ENCODE measurements around the gene ASXL1. TPM values are rescaled to one million over a fixed set of nuclear protein-coding genes. Genes with fewer than 3 reads are reported as not detected.

ASXL1 gene
- polyA plus RNA-seq, 1 of the 3 experiments (the other 2 are of a cell fraction) = 36.6 TPM

DNA sequence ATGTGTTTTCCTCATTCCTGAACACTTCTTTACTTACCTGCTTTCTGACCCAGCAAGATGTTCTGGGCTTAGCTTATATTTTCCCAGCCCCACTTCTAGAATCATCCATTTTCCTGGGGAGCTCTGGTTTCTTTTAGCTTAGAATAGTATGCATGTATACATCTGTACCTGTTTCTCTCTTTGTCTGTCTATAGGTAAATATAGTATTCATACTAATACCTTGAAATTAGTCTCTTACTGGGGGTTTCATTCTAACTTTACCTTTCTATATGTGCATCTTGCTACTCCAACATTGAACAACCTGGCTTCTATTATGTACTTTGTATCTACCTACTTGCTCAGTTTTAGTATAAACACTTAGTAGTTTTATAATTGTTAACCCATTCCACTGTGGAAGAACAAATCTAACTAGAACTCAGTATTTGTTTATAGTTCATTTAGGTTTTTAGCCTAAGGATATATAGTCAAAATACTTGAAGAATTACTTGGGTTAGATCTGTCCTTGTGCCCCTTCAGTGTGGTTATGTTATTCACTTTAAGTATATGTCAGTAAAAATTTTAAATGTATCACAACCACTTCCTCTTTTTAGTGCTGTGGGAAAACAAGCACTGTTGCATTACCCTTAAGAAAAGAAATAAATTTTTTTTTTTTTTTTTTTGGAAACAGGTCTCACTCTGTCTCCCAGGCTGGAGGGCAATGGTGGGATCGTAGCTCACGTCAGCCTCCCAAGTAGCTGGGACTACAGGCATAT, 54.0 kb downstream of the ASXL1 start:
- DNase-seq = no peak
- ChIA-PET CTCF (interaction anchor here (0.6 kb wide), 1 partner anchor 85 kb away, joined by 3 read pairs; no protein-coding TSS in a partner anchor), POLR2A (no interaction called here)

DNA sequence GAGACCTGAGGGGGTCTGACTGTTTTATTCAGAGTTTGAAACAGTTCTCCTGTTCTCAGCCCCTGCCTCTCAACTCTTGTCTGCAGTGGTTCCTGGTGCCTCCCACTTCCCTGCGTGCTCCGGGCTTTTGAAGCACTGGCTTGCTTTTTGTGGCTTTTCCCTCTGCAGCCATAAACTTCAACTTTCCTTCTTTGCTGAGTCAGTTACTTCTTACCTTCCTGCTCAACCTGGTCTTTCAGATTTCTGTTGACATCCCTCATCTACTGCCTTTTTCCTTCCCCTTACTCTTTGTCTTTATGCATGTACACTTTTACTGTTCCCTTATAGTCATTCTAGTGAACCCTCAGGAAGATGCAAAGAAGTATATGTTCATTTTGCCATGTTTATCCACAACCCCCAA, 57.4 kb downstream of the ASXL1 start:
- no peak for DNase-seq
- TF ChIP-seq, protein P1, sequence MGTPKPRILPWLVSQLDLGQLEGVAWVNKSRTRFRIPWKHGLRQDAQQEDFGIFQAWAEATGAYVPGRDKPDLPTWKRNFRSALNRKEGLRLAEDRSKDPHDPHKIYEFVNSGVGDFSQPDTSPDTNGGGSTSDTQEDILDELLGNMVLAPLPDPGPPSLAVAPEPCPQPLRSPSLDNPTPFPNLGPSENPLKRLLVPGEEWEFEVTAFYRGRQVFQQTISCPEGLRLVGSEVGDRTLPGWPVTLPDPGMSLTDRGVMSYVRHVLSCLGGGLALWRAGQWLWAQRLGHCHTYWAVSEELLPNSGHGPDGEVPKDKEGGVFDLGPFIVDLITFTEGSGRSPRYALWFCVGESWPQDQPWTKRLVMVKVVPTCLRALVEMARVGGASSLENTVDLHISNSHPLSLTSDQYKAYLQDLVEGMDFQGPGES (IDR thresholded peaks at IDR 0.05; ENCODE audit: low read depth, low read length) = no peak
- no peak for TF ChIP-seq EP300 (IDR thresholded peaks at IDR 0.05; ENCODE audit: borderline replicate concordance in 1 of 2, low read depth in 1 of 2, low read length in 1 of 2)
- TF ChIP-seq RCOR1 (IDR thresholded peaks at IDR 0.05; ENCODE audit: low read length) = no peak
- no peak for TF ChIP-seq NRF1 (IDR thresholded peaks at IDR 0.05; ENCODE audit: low read depth, low read length)
- no peak for TF ChIP-seq ELF1 (IDR thresholded peaks at IDR 0.05)
- TF ChIP-seq JUND (IDR thresholded peaks at IDR 0.05) = no peak
- no peak for TF ChIP-seq FOSL2 (IDR thresholded peaks at IDR 0.05; ENCODE audit: borderline replicate concordance, low read depth)
- TF ChIP-seq, protein P2, sequence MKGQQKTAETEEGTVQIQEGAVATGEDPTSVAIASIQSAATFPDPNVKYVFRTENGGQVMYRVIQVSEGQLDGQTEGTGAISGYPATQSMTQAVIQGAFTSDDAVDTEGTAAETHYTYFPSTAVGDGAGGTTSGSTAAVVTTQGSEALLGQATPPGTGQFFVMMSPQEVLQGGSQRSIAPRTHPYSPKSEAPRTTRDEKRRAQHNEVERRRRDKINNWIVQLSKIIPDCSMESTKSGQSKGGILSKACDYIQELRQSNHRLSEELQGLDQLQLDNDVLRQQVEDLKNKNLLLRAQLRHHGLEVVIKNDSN (IDR thresholded peaks at IDR 0.05; ENCODE audit: borderline replicate concordance, low read depth) = no peak
- TF ChIP-seq FOXM1 (IDR thresholded peaks at IDR 0.05; ENCODE audit: low read depth) = no peak
- no peak for TF ChIP-seq FOXJ3 (CRISPR knock-in tag; IDR thresholded peaks at IDR 0.05)
- no peak for TF ChIP-seq RFX5 (IDR thresholded peaks at IDR 0.05; ENCODE audit: low read length)
- 93% methylated on average over 2 of the region's 2 CpGs for WGBS (ENCODE audit: low lambda C conversion rate)
- H3K27me3 ChIP-seq (ENCODE audit: insufficient read depth) = no peaks in the 10 kb centered on the region
- CTCF ChIA-PET = interaction anchor here (1.6 kb wide), 1 partner anchor 237 kb away, joined by 3 read pairs; no protein-coding TSS in a partner anchor
- no peak overlapping the region for H2AFZ ChIP-seq (ENCODE audit: low read depth)
- H3F3A ChIP-seq (replicated peaks; ENCODE audit: insufficient read depth) = peaks cover 9% of the 10 kb centered on the region
- POLR2A ChIA-PET = interaction anchor here (1.1 kb wide), 1 partner anchor 9 kb away, joined by 3 read pairs; no protein-coding TSS in a partner anchor
- no peak overlapping the region for H3K4me3 ChIP-seq (ENCODE audit: low read depth in 2 of 2, low read length in 1 of 2)
- H3K27ac ChIP-seq (ENCODE audit: low read depth in 2 of 2, low read length in 1 of 2) = no peak overlapping the region
- no peaks in the 10 kb centered on the region for H3K4me1 ChIP-seq (ENCODE audit: control insufficient read depth in 1 of 2, insufficient read depth in 2 of 2, low read depth in 1 of 2, low read length in 1 of 2)
- H3K4me2 ChIP-seq = no peak overlapping the region
- H3K9me3 ChIP-seq = no peaks in the 10 kb centered on the region
- peaks cover 49% of the 10 kb centered on the region for H4K20me1 ChIP-seq (ENCODE audit: insufficient read depth)
- no peaks in the 10 kb centered on the region for H3K9me2 ChIP-seq
- H3K9ac ChIP-seq = no peak overlapping the region
- H3K79me2 ChIP-seq (ENCODE audit: insufficient read depth) = peaks cover 99% of the 10 kb centered on the region
- peaks cover 0 to 26% of the 10 kb centered on the region in 2 experiments for H3K36me3 ChIP-seq (replicated peaks in 1 of 2; ENCODE audit: control insufficient read depth in 1 of 2, insufficient read depth in 2 of 2, low read length in 1 of 2)

More for the DNA sequence above, 54.0 kb downstream of the ASXL1 start:
- H3K79me2 ChIP-seq (ENCODE audit: insufficient read depth) = peaks cover 98% of the 10 kb centered on the region
- no peaks in the 10 kb centered on the region for H3K4me1 ChIP-seq (ENCODE audit: control insufficient read depth in 1 of 2, insufficient read depth in 2 of 2, low read depth in 1 of 2, low read length in 1 of 2)
- H3K36me3 ChIP-seq (replicated peaks in 1 of 2; ENCODE audit: control insufficient read depth in 1 of 2, insufficient read depth in 2 of 2, low read length in 1 of 2) = peaks cover 0 to 45% of the 10 kb centered on the region in 2 experiments
- no peak overlapping the region for H3K4me2 ChIP-seq
- peaks cover 4% of the 10 kb centered on the region for H3F3A ChIP-seq (replicated peaks; ENCODE audit: insufficient read depth)
- no peak overlapping the region for H3K27ac ChIP-seq (ENCODE audit: low read depth in 2 of 2, low read length in 1 of 2)
- H3K4me3 ChIP-seq (ENCODE audit: low read depth in 2 of 2, low read length in 1 of 2) = no peak overlapping the region
- H4K20me1 ChIP-seq (ENCODE audit: insufficient read depth) = peaks cover 35% of the 10 kb centered on the region
- no peak overlapping the region for H3K9ac ChIP-seq
- H3K9me2 ChIP-seq = no peaks in the 10 kb centered on the region
- no peaks in the 10 kb centered on the region for H3K9me3 ChIP-seq
- no peak overlapping the region for H2AFZ ChIP-seq (ENCODE audit: low read depth)
- no peaks in the 10 kb centered on the region for H3K27me3 ChIP-seq (ENCODE audit: insufficient read depth)
- WGBS (ENCODE audit: low lambda C conversion rate) = 93% methylated on average over 2 of the region's 2 CpGs
- no peak for TF ChIP-seq TCF12 (IDR thresholded peaks at IDR 0.05)
- TF ChIP-seq SMC3 (IDR thresholded peaks at IDR 0.05; ENCODE audit: low read depth, low read length) = no peak
- no peak for TF ChIP-seq MXI1 (IDR thresholded peaks at IDR 0.05; ENCODE audit: low read depth, low read length)
- TF ChIP-seq TAF1 (IDR thresholded peaks at IDR 0.05; ENCODE audit: borderline replicate concordance, low read depth, low read length) = no peak
- TF ChIP-seq, protein P3, sequence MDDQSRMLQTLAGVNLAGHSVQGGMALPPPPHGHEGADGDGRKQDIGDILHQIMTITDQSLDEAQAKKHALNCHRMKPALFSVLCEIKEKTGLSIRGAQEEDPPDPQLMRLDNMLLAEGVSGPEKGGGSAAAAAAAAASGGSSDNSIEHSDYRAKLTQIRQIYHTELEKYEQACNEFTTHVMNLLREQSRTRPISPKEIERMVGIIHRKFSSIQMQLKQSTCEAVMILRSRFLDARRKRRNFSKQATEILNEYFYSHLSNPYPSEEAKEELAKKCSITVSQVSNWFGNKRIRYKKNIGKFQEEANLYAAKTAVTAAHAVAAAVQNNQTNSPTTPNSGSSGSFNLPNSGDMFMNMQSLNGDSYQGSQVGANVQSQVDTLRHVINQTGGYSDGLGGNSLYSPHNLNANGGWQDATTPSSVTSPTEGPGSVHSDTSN (IDR thresholded peaks at IDR 0.05) = no peak
